ENCODE measurements around the gene CTNNA2. TPM values are rescaled to one million over a fixed set of nuclear protein-coding genes. Genes with fewer than 3 reads are reported as not detected.

CTNNA2 gene
- total and polyA plus RNA-seq, 12 donors: 0.09 to 0.57 (median 0.15) TPM; not detected in 9

DNA sequence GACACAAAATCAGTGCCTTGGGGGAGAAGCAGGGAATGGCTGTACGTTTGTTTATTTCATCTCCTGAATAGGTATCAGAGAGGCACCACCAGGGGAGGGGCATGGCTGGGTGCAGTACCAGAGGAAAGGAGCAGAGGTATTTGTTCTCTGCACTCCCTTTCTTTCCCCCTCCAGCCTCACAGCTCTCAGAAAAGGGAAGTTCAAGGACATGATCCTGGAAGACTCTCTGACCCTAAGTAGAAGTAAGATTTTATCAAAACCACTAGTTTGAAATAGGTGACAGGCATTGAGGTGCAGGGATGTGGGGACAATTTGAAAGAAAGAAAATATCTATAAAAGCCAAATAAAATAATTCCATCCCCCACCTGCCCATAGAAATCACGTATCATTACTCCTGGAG is 655.2 kb downstream of the CTNNA2 start:
- WGBS, 2 donors: 43 to 60% methylated on average over 2 of the region's 2 CpGs
- intact Hi-C loops (cut with DNase I): no loop called here
- Histone ChIP-seq H3K9me3 (no peaks in the 10 kb centered on the region), H3K27me3 (no peaks in the 10 kb centered on the region), H3K36me3 (no peaks in the 10 kb centered on the region), H3K4me1 (no peaks in the 10 kb centered on the region), H3K27ac (no peak overlapping the region), H3K4me3 (no peak overlapping the region)
- DNase-seq: no peak
- TF ChIP-seq, protein P1, sequence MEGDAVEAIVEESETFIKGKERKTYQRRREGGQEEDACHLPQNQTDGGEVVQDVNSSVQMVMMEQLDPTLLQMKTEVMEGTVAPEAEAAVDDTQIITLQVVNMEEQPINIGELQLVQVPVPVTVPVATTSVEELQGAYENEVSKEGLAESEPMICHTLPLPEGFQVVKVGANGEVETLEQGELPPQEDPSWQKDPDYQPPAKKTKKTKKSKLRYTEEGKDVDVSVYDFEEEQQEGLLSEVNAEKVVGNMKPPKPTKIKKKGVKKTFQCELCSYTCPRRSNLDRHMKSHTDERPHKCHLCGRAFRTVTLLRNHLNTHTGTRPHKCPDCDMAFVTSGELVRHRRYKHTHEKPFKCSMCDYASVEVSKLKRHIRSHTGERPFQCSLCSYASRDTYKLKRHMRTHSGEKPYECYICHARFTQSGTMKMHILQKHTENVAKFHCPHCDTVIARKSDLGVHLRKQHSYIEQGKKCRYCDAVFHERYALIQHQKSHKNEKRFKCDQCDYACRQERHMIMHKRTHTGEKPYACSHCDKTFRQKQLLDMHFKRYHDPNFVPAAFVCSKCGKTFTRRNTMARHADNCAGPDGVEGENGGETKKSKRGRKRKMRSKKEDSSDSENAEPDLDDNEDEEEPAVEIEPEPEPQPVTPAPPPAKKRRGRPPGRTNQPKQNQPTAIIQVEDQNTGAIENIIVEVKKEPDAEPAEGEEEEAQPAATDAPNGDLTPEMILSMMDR (IDR thresholded peaks at IDR 0.05): no peak
- no peak for ATAC-seq

DNA sequence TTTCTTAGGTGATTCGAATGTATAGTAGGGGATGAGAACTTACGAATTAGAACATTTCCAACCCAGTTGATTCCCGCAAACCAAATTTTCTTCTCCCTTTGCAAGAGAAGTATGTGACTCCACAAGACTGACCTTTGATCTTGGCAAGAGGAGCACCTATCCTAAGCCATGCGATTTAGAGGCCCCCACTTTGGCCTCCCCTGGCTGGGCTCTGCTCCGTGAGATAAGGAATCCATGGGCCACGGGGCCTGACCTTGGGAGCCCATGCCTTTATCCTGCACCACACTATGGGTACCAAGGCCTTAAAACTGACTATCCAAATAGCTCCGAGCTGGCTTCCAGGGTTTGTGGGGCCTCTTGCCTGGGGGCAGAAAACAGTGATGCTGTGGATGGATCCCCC is 656.0 kb downstream of the CTNNA2 start:
- DNase-seq: no peak
- ATAC-seq: no peak
- Histone ChIP-seq H3K36me3 (no peaks in the 10 kb centered on the region), H3K4me3 (no peak overlapping the region), H3K4me1 (no peaks in the 10 kb centered on the region), H3K27me3 (no peaks in the 10 kb centered on the region), H3K9me3 (no peaks in the 10 kb centered on the region), H3K27ac (no peak overlapping the region)
- intact Hi-C loops (cut with DNase I): no loop called here
- TF ChIP-seq, protein P1 (IDR thresholded peaks at IDR 0.05): no peak
- WGBS, 2 donors: 89 to 94% methylated on average over 7 of the region's 7 CpGs

DNA sequence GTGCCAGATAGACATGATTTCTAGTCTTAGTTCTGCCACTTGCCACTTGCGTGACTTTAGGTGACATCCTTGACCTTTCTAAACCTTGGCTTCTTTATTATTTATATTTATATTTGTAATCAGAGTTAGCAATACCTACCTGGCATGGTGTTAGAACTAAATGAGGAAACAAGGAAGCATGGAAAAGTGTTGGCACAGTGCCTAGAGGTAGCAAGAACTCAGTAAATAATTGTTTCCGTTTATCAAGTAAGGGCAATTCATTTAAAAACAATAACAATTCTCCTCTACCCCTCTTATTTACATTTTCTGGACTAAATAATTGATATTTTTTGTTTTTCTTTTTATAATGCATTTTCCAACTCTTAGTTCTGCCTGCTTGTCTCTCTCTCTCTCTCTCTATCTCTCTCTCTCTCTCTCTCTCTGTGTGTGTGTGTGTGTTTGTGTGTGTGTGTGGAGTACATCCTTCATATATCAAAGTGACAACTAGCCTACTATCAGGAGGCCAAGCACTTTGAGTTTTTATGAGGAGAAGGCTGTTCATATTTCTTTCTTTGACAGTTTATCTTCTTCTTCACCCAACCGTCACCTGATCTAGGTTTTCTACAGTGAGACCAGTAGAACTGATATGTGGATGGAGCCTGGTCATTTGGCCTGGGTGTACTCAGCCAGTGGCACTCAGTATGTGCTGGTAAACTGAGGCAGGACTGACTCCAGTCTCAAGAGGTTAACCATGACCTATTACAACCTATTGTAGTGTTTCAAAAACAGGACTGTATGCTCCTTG is 657.2 kb downstream of the CTNNA2 start:
- H3K4me1 ChIP-seq: no peaks in the 10 kb centered on the region
- no peak for ATAC-seq
- H3K27me3 ChIP-seq: no peaks in the 10 kb centered on the region
- no peak overlapping the region for H3K27ac ChIP-seq
- DNase-seq: no peak
- no peaks in the 10 kb centered on the region for H3K9me3 ChIP-seq
- TF ChIP-seq, protein P1 (IDR thresholded peaks at IDR 0.05): no peak
- H3K36me3 ChIP-seq: no peaks in the 10 kb centered on the region
- WGBS, 2 donors: 65 to 72% methylated on average over 3 of the region's 3 CpGs
- H3K4me3 ChIP-seq: no peak overlapping the region
- intact Hi-C loops (cut with DNase I): no loop called here

DNA sequence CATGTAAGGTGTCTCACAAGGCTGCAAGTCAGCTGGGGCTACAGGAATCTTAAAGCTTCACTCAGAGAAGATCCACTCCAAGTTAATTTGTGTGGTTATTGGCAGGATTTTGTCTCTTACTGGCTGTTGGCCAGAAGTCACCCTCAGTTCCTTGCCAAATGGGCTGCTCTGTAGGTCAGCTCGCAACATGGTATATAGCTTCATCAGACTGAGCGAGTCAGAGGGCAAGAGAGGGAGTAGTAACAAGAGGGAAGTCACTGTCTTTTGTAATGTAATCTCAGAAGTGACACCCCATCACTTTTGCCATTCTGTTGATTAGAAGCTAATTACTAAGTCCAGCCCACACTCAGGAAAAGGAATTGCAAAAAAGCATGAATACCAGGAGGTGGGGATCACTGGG is 672.2 kb downstream of the CTNNA2 start:
- intact Hi-C loops (cut with DNase I): no loop called here
- Histone ChIP-seq H3K4me1 (no peaks in the 10 kb centered on the region), H3K4me3 (no peak overlapping the region), H3K36me3 (no peaks in the 10 kb centered on the region), H3K27ac (no peak overlapping the region), H3K9me3 (peaks cover 0 to 17% (median 10%) of the 10 kb centered on the region in 11 donors), H3K27me3 (no peaks in the 10 kb centered on the region)
- DNase-seq (no peak), ATAC-seq (no peak)
- WGBS, 2 donors: 53 to 56% methylated on average over 2 of the region's 2 CpGs
- TF ChIP-seq, protein P1 (IDR thresholded peaks at IDR 0.05): no peak

Data from heart right ventricle (tissue), 16 donors.